ENCODE measurements around the gene SLC4A7.
"Not testable (repeated sequence)": the region's sequence is repeated elsewhere in the genome, so short reads cannot be mapped to it uniquely, and the experiment has no call there.

SLC4A7 gene

DNA sequence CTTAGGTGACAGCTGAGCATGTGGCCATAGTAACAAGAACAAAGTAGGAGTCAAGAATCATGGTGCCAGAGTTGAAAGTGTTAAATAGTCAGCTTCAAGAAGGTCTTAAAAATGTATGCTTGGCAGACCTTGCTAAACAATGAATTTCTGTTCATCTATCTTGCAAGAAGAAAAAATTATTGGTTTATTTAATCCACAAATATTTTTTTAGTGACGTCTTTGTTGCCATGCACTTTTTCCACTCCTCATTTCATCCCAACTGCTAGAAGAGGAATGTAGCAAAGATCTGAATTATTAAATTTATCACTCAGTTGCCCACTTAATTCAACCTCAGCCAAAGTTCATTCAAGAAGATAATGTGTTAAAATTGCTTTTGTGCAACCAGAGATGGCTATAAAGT lies 3.2 kb upstream of the SLC4A7 start:
- no peak for DNase-seq (ENCODE audit: low read depth in 2 of 2, low spot score in 1 of 2)

DNA sequence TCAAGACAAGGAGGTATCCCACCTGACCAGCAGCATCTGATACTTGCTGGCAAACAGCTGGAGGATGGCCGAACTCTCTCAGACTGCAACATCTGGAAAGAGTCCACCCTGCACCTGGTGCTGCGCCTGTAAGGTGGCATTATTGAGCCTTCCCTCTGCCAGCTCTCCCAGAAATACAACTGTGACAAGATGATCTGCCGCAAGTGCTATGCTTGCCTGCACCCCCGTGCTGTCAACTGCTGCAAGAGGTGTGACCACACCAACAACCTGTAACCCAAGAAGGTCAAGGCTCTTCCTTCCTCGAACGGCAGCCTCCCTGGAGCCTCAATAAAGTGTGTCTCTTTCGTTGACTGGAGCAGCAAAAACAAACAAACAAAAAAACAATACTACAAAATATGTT lies 2.2 kb upstream of the SLC4A7 start:
- no peak for DNase-seq (ENCODE audit: low read depth in 2 of 2, low spot score in 1 of 2)

DNA sequence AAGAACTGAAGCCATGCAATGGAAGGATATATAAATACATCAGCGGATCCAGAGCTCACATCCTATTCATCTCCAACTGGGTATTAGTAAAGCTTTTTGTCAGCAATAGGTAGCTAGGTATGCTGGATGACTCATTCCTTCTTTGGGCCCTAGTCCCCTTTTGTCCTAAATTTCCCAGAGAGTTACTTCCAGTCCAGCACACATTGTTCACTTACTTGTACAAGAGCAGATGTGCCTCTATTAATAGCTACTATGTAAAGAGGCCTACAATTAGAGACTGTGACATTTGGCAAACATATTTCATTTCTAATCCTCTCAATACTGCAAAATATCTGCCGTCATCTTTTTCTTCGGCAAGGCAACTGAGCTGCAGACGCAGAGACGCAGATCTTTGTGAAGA lies 1.7 kb upstream of the SLC4A7 start:
- no peak for DNase-seq (ENCODE audit: low read depth in 2 of 2, low spot score in 1 of 2)

DNA sequence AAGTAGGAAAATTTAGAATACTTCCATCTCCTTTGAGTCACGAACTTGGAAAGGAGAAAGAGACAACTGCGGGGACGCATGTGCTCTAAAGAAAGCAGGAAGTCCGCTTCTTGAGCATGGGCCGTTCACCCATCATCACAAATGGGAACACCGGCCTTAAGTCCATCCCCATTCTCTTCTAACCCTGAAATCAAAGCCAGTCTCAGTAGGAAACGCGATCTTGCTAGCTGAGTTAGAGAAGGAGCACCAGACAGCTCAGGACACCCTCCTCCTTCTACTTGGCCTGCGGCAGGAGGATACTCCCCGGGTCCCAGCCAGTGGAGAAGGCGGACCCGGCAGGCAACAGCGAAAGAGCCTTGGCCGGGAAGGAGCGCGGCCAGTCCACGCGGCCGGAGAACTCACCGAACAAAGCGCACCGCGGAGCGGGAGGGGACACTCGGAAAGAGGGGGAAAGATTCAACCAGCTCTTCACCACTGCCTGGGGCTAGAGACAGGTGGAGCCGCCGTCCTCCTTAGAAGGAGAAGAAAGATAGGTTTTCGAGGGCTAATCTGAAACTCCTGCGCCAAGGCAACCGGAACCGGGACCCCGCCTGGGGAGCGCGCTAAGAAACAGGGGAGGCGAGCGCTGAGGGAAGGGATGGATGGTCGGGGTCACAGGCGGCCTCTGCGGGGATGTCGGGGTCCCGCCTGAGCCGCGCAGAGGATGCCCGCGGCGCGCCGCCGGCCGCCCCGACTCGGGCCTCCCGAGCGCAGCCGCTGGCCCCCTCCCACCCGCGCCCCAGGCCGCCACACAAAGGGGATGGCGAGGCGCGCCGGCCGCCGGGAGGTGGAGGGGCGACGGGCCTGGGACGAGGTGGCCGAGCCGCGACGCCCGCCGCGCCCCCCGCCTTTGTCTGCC lies 818 bp downstream of the SLC4A7 start:
- peak; percentile 1 to 2 for DNase-seq (ENCODE audit: low read depth in 2 of 2, low spot score in 1 of 2)

DNA sequence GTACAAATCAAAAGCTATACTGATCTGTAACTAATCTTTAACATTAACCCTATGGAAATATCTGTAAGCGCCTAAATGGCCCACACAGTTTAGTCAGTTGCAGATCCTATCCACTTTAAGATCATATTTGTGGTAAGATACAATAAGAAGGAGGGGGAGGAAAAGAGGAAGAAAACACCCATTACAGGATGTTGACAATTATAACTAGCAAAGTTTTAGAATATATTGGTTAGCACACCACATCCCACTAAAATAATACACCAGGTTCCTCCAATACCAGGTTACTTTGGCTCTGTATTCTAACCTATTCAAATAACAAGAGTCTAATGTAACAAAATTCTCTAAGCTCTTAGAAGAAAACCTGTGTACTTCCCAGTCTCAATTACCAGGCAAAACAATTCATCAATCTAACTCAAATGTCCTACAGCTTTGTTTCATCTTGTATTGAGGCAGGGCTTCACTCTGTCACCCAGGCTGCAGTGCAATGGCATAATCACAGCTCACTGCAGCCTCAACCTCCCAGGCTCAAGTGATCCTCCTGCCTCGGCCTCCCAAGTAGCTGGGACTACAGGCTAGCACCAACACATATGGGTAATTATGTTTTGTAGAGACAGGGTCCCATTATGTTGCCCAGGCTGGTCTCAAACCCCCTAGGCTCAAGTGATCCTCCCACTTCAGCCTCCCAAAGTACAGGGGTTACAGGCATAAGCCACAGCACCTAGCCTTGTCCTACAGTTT lies 4.2 kb downstream of the SLC4A7 start:
- no peak for DNase-seq (ENCODE audit: low read depth in 2 of 2, low spot score in 1 of 2)

DNA sequence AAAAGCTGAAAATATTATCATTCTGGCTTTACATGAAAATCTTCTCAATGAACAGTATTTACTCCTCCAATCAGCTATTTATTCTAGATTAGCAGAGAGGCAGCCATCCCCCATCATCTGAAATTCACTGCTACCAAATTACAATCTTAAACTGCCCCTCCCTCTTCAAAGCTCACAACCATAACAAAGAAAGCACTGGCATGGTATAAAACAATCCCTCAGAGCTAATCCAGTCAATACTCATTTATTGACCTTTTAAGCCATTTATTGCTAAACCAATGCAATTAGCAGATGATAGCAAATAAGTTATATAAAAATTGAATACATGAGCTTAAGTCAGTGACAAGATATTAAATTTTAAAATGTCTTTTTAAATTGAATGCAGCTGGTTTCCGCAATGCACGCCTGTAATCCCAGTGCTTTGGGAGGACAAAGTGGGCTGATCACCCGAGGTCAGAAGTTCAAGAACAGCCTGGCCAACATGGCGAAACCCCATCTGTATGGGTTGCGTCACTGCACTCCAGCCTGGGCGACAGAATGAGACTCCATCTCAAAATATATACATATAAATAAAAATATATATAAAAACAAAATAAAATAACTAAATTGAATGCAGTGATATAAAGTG lies 12.1 kb downstream of the SLC4A7 start:
- DNase-seq (ENCODE audit: low read depth in 2 of 2, low spot score in 1 of 2): no peak

DNA sequence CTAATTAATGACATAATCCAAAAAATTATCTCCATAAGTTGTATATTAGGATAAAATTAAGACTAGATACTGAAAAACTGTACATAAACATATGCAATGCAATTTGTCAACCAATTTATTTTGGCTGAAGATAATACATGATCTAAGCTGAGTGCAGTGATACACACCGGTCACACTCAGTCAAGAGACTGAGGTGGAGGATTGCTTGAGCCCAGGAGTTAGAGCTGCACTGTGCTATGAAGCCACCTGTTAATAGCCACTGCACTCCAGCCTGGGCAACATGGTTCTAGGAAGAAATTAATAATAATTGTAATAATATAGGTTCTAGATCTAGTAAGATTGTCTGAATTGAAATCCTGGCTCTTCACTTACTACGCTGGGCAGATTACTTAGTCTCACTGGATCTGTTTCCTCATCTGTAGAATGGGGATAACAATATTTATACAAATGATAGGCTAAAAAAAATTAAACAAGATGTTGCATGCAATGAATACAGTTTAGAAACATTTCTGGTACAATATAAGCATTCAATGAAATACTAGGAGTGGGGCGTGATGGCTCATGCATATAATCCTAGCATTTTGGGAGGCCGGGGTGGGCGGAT lies 15.8 kb downstream of the SLC4A7 start:
- DNase-seq (ENCODE audit: low read depth in 2 of 2, low spot score in 1 of 2): no peak

DNA sequence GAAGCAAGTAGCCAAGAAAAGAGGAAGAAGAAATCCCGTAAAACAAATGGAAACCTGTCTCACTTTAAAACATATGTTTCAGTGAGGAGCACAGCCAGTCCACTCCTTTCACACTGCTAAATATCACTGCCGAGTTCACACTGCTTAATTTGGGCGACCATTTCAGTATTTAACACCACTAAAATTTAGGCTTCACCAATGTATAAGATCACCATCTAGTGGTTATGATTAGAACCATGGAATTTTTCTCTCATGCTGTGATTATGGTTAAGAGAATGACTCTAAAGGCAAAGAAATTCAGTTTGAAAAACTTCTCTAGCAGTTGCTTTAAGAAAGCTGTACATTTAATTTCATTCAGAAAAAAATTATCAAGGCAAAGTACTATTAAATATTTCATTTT lies 16.6 kb downstream of the SLC4A7 start:
- DNase-seq (ENCODE audit: low read depth in 2 of 2, low spot score in 1 of 2): no peak

DNA sequence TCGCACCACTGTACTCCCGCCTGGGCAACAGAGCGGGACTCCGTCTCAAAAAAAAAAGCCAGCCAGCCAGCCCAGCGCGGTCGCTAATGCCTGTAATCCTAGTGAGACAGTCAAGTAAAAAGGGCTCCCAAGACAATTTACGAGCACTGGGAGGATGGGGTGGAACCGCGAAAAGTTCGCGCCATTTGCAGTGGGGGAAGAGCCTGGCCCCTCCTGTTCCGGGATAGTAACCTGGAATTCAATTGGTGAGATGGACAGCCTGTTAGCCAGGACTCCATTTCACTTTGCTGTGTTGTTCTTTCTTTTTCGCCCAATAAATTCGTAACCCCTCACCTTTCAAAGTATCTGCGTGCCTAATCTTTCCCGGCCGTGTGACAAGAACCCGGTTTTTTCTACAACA lies 19.5 kb downstream of the SLC4A7 start:
- no peak for DNase-seq (ENCODE audit: low read depth in 2 of 2, low spot score in 1 of 2)

DNA sequence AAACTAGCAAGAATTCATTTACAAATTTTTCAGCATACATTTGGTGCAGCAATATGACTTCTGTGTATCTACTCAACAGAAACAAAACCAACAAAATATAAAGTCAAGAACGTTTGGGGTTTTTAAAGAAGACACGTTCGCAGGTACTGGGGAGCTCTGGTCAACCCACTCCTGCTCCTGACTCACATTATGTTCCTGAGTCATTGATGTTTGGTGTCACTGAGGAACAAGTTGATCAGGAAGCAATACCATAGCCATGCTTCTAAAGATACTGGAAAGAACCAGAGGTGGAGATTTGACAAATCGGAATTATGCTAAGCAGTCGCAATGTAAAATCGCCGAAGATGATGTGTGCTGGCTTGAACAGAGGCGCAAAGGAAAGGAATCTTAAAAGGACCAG lies 22.0 kb downstream of the SLC4A7 start:
- no peak for DNase-seq (ENCODE audit: low read depth in 2 of 2, low spot score in 1 of 2)

DNA sequence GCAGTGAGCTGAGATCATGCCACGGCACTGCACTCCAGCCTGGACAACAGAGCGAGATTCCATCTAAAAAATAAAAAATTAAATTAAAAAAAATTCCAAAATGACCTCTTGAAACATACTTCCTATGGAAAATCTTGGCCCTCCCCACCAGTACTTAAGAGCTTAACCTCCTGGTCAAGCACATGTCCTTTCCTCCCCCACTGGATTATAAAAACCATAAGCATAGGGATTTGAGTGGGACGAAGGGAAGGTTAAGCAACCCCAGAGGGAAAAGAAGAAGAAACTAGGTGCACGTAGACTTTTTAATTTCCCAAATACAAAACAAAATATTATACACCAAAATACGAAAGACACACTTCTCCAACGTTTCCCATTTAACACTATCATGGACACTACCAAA lies 25.3 kb downstream of the SLC4A7 start:
- DNase-seq (ENCODE audit: low read depth in 2 of 2, low spot score in 1 of 2): no peak

DNA sequence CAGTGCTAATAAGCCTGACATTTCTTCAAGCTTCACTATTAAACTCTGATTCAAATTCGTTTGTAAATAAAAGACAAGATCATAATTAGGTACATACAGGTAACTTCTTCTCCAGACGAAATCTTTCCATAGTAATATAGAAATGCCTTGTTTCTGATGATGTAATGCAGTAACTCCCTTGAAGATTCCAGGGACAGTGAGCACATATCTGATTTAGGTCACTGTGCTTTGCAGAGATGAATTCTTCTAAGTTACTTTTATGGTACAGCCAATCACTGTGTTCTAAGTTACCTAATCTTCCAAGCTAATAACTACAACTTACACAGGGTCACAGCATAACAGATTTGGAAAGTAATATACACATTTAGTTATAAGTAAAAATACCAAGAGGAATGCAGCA lies 27.6 kb downstream of the SLC4A7 start:
- no peak for DNase-seq (ENCODE audit: low read depth in 2 of 2, low spot score in 1 of 2)

DNA sequence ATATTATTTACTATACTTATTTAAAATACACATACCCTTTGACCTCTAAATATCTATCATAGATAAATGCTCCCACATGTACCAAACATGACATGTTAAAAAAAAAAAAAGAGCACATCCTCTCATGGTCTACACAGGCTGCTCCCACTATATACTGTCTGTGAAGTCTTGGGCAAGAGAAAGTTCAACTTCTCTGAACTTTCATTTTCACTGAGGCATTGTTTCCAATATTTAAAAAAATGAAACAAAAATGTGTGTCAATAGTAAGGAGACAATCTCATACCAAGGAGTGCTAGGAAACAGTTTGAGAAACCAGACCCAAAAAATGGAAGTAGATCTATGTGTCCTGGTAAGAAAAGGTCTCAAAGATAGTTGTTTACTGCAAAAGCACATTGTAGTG lies 29.3 kb downstream of the SLC4A7 start:
- DNase-seq (ENCODE audit: low read depth in 2 of 2, low spot score in 1 of 2): no peak

DNA sequence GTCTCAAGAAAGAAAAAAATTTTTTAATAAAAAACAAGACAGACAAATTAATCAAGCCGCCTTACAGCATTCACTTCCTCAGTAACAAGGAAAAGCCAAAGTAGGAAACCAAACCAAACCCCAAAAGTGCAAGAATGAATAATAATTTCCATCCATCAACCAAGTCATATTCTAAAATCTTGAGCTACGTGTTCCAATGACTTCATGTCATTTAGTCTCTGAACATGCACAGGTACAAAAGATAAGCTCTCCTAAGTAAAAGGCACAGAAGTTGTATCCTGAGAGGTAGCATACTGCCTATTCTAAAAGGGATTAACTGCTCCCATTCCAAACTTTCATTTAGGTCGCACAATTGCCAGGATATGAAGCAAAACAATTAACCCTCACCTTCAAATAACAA lies 29.7 kb downstream of the SLC4A7 start:
- DNase-seq (ENCODE audit: low read depth in 2 of 2, low spot score in 1 of 2): no peak

DNA sequence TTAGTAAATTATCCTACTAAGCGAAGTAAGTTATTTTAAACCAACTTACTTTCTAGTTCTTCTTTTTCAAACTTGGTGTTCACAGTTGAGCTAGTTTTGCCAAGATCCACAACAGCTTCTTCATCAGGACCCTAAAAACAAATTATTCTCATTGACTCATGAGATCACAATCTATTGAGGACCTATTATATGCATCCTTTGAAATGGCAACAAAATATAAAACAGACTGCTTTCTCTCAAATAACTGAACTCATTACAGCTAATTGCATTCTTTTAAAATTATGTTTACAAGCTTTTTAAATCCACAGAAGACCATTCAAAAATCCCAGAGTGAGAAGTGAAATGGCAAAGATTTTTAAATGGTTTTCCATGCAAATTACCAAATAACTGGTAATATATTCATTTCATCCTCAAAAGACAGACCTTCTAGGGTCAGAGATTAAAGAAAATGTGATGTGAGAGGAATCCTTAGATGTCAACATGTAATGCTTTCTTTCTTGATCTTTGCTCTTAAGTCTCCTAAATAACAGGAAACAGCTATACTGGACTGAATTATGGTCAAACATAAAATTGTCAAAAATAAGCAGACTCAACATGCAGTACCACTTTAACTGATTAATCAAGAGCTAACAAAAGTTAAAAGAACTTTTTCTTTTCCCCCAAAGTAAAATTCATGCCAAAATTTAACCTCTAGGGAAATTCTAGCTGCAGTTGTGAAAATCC lies 31.7 kb downstream of the SLC4A7 start:
- DNase-seq (ENCODE audit: low read depth in 2 of 2, low spot score in 1 of 2): no peak

DNA sequence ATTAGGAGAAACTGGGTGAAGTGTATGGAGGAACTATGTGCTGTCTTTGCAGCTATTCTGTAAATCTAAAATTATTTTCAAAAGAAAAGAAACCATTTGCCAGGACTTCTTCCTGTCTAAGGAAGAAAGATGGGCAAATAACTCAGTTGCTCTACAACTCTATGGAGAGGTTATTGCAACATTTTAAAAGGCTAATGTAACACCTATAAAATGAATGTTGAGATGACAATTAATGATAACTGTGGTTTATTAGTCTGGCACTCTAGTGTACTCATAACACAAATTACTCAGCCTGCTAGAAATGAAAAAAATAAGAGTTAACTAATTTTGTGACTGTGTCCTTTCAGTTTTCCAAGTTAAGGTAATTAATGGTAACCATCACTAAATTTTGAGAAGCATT lies 32.3 kb downstream of the SLC4A7 start:
- no peak for DNase-seq (ENCODE audit: low read depth in 2 of 2, low spot score in 1 of 2)

DNA sequence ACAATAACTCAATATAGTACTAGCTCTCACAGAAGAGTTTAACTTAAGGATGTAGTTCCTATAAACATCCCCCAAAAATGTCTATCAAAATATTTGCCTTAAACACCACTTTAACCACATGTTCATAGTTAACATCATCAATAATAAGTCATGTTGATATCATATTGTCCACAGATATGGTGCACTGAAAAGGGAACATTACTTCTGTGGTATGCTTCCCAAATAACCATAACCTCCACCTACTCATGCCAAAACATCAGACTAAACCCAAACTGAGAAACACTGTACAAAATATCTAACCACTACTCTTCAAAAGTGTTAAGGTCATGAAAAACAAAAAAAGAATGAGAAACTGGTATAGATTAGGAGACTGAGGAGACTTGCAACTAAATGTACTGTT lies 32.9 kb downstream of the SLC4A7 start:
- no peak for DNase-seq (ENCODE audit: low read depth in 2 of 2, low spot score in 1 of 2)

DNA sequence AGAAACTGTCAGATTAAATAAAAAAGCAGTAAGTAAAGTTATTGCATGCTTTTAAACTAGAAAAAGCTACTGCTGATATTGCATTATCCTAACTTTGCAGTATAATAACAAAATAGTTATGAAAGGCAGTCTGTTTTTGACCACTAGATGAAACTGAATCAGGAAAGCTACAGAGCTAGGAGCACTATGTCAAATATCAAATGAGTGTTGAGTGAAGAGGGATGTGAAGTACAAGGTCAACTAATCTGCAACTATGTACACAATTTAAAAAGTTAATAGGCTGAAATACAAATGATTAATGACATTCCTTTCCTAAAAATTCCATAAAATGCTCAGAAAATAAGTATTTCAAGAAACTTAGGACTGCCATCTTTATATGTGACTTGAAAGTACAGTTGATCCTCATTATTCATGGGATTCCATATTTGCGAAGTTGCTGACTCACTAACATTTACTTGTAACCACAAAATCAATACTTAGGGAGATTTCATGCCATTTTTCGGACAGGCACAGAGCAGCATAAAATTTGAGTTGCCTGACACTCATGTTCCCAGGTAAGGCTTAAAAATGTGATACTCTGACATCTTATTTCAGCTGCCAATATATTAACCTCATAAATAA lies 34.5 kb downstream of the SLC4A7 start:
- DNase-seq (ENCODE audit: low read depth in 2 of 2, low spot score in 1 of 2): no peak

DNA sequence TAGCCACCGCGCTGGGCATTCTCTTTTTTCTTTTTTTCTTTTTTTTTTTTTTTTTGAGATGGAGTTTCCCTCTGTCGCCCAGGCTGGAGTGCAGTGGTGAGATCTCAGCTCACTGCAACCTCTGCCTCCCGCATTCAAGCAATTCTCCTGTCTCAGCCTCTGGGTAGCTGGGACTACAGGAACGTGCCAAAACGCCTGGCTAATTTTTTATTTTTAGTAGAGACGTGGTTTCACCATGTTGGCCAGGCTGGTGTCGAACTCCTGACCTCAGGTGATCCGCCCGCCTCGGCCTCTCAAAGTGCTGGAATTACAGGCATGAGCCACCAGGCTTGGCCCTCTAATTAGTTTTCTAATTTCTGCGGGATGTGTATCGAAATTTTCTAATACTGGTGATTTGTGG lies 41.2 kb downstream of the SLC4A7 start:
- not testable (repeated sequence) for DNase-seq (ENCODE audit: low read depth in 2 of 2, low spot score in 1 of 2)

DNA sequence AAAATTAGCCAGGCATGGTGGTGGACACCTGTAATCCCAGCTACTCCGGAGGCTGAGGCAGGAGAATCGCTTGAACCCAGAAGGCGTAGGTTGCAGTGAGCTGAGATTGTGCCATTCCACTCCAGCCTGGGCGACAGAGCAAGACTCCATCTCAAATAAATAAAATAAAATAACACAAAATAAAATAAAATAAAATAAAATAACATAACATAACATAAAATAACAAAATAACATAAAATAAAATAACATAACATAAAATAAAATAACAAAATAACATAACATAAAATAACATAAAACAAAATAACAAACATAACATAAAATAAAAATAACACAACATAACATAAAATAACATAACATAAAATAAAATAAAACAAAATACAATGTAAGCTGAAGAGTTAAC lies 45.8 kb downstream of the SLC4A7 start:
- not testable (repeated sequence) for DNase-seq (ENCODE audit: low read depth in 2 of 2, low spot score in 1 of 2)

DNA sequence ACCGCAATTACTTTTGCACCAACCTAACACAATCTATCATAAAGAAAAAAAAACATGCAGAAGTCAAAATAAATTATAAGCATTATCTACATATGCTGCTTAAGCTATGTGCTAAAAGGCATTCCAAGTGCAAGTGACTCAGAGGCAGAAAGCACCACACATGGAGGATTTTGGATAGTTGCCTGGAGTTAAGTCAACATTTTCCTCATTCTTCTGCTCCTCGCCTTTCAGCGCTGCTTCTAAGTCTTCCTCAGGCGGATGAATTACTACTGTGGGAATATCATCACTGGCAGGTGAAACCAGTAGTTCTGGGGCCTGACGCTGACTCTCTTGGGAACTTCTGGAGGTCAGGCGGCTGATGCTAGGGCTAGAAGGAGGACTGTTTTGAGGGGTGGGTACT lies 53.1 kb downstream of the SLC4A7 start:
- no peak for DNase-seq (ENCODE audit: low read depth in 2 of 2, low spot score in 1 of 2)
